Right lobe of liver (tissue), 6 donors: ENCODE measurements around the gene MGA. TPM values are rescaled to one million over a fixed set of nuclear protein-coding genes. Genes with fewer than 3 reads are reported as not detected.
A peak's percentile ranks its signal among the peaks of the same experiment; 100 is the strongest.

ENCODE experiments used
- ATAC-seq, 4 donors: fragments of 200-7000 bp; cut with Tn5 transposase; one replicate each; pipeline ENCODE4 v1.9.1; 2020; ENCODE audit warnings: mild to moderate bottlenecking in 4 of 4, moderate library complexity in 4 of 4
- DNase-seq, 3 donors: peaks; one replicate each; pipeline ENCODE4 v3.0.0-alpha.2; 2020
- H3K27ac ChIP-seq, 3 donors: fragments of 200-600 bp; one replicate each; pipeline ENCODE4 v1.8.0; 2022
- H3K27me3 ChIP-seq, 2 donors: fragments of 200-600 bp; one replicate each; pipeline ENCODE4 v1.8.0; 2022
- H3K36me3 ChIP-seq, 4 donors: fragments of 200-600 bp; sonication (generic) in 1 of 4; one replicate each; pipeline versions ENCODE4 v1.5.1 to v1.8.0; 2017 to 2022; ENCODE audit warnings: control low read depth in 1 of 4
- H3K4me1 ChIP-seq, 4 donors: fragments of 200-600 bp; sonication (generic) in 1 of 4; one replicate each; pipeline versions ENCODE4 v1.5.1 to v1.8.0; 2017 to 2022; ENCODE audit warnings: control low read depth in 1 of 4
- H3K4me3 ChIP-seq, 3 donors: fragments of 200-600 bp; one replicate each; pipeline ENCODE4 v1.8.0; 2022
- H3K9me3 ChIP-seq, 4 donors: fragments of 200-600 bp; sonication (generic) in 1 of 4; one replicate each; pipeline versions ENCODE4 v1.5.1 to v1.8.0; 2017 to 2022; ENCODE audit warnings: control low read depth in 1 of 4
- POLR2A ChIP-seq: fragments of 450-650 bp; IDR thresholded peaks from one replicate; pipeline ENCODE4 v1.6.1; 2017; ENCODE audit warnings: antibody characterized with exemption, mild to moderate bottlenecking
- WGBS: methylation state at CpG from one replicate; pipeline ENCODE4 v1.1.6; 2018; ENCODE audit warnings: low coverage, low lambda C conversion rate; ENCODE audit not compliant: insufficient coverage; ENCODE audit errors: missing lambda C conversion rate; 5-methylcytosine and 5-hydroxymethylcytosine counted together
- intact Hi-C, 2 donors: fragments of 100-400 bp; cut with DNase I; formaldehyde crosslinking; loops; one replicate each; pipeline versions ENCODE4 v1.11.2 to v1.14.1; 2022
- total RNA-seq, 6 experiments: library from RNA; depleted of rRNA in 2 of 6; stranded (reverse); fragments of >200 nt in 2 of 6; fragmentation: NEBNext Ultra II Directional in 3 of 6; extraction: Animal tissue kit (Norgen Biotek cat#: 25700) in 3 of 6; gene quantifications; one replicate each; pipeline versions ENCODE4 v1.1.0 to v1.2.4, GENCODE V29; 2016 to 2023
- TF ChIP-seq, protein P1 (sequence below), 4 donors: fragments of 200-600 bp in 3 of 4; fragments of 450-650 bp in 1 of 4; IDR thresholded peaks; one replicate each; pipeline versions ENCODE4 v1.5.1 to v1.8.0; 2016 to 2022; ENCODE audit warnings: antibody characterized with exemption in 4 of 4, mild to moderate bottlenecking in 2 of 4
- donor health status: DM: no; HTN: yes; CAD: no.
- donor health status: DM: no; HTN: no; CAD: no.
- donor health status: DM: no; HTN: no; CAD: no.
- donor health status: DM: no; HTN: yes; CAD: no.
- donor health status: DM: no; HTN: yes; CAD: no.

The MGA gene
- total RNA-seq, 6 experiments from 2014 or later, result 10.9 to 17.2 (median 12.1) TPM

DNA sequence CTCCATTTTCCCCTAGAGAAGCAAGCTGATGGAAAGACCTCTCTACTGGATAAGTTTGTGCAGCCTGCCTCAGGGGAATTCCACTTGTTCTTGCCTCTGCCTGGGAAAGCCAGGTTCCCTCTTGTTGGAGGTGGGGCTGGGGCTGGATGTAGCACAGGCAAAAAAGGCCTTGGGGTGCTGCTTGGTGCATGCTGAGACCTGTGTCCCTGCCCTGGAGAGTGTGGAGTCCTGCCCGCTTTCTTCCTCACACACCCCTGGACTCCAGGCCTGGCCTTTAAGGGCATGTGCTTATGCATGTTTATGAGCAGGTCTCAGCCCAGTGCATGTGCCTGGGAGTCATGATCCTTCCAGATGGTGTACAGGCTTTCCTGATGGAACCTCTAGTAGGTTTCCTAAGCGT lies 144.2 kb downstream of the MGA start:
- TF ChIP-seq, protein P1, sequence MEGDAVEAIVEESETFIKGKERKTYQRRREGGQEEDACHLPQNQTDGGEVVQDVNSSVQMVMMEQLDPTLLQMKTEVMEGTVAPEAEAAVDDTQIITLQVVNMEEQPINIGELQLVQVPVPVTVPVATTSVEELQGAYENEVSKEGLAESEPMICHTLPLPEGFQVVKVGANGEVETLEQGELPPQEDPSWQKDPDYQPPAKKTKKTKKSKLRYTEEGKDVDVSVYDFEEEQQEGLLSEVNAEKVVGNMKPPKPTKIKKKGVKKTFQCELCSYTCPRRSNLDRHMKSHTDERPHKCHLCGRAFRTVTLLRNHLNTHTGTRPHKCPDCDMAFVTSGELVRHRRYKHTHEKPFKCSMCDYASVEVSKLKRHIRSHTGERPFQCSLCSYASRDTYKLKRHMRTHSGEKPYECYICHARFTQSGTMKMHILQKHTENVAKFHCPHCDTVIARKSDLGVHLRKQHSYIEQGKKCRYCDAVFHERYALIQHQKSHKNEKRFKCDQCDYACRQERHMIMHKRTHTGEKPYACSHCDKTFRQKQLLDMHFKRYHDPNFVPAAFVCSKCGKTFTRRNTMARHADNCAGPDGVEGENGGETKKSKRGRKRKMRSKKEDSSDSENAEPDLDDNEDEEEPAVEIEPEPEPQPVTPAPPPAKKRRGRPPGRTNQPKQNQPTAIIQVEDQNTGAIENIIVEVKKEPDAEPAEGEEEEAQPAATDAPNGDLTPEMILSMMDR (IDR thresholded peaks at IDR 0.05), result no peak
- TF ChIP-seq POLR2A, result no peak
- Histone ChIP-seq H3K36me3 (no peaks in the 10 kb centered on the region), H3K27ac (no peak overlapping the region), H3K4me1 (peaks cover 0 to 2% (median 0%) of the 10 kb centered on the region in 4 donors), H3K9me3 (no peaks in the 10 kb centered on the region), H3K27me3 (no peaks in the 10 kb centered on the region), H3K4me3 (no peak overlapping the region)
- ATAC-seq (no peak), DNase-seq (no peak)
- WGBS, result 88% methylated on average over 2 of the region's 2 CpGs
- intact Hi-C loops, result no loop called here

DNA sequence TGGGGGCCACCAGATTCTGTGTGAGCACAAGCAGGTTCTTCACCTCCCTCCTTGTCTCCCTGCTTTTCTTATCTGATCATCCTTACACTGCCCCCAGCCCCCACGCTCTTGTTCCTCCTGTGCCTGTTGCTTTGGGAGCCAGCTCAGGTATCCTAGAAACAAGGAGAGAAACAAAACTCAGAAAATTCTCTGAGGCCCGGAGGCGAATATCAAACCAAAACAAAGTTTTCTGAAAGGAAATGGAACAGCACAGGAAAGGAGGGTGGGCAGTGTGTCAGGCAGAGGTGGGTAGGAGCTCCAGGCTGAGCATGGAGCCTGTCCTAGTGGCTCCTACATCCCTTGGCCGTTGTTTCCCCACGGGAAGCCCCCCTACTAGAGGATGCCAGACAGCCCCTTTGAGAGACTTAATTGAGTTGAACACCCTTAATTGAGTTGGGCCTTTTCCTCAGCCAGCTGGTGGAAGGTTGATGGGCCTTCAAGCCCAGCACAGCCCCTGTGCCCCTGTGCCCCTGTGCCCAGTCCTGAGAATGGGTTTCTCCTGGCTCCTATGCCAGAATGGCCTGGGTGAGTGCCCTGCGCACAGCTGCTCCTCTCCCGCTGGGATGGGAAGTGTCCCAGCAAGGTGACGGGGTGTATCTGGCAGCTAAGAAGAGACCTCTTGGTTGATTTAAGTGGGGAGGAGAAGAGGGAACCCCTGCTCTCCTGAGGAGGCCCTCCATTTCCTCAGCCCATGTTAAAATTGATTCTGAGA lies 144.9 kb downstream of the MGA start:
- no peak overlapping the region for H3K27ac ChIP-seq
- intact Hi-C loops, result loop anchor here in 1 of 2 donors (5.0 kb wide), 1 partner anchor 33 kb away; the partner anchor contains the start of gene MAPKBP1
- no peak for TF ChIP-seq POLR2A
- TF ChIP-seq, protein P1 (IDR thresholded peaks at IDR 0.05), result no peak
- DNase-seq (no peak), ATAC-seq (no peak)
- no peak overlapping the region for H3K4me3 ChIP-seq
- 56% methylated on average over 7 of the region's 8 CpGs for WGBS
- no peaks in the 10 kb centered on the region for H3K27me3 ChIP-seq
- no peaks in the 10 kb centered on the region for H3K36me3 ChIP-seq
- H3K4me1 ChIP-seq, result no peaks in the 10 kb centered on the region
- no peaks in the 10 kb centered on the region for H3K9me3 ChIP-seq

DNA sequence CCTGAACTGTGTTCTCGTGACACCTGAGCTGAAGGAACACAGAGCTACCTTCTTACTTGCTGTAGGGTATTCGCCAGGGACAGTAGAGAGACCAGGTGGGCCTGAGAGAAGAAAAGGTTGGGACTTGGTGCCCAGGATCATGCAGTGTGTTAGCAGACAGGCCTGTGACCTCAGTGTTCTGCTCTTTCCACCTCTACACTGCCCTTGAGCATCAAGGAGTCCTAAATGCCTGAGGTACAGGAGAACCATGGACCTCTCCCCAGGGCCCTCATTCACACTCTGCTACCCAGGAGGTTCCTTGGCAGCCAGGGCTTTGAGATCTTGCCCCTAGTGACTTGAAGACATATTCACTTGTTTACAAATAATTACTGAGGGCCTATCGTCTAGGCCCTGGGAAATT lies 145.5 kb downstream of the MGA start:
- no peaks in the 10 kb centered on the region for H3K4me1 ChIP-seq
- TF ChIP-seq POLR2A, result no peak
- TF ChIP-seq, protein P1 (IDR thresholded peaks at IDR 0.05), result no peak
- 94% methylated on average over 2 of the region's 3 CpGs for WGBS
- ATAC-seq (no peak), DNase-seq (no peak)
- intact Hi-C loops, result loop anchor here in 1 of 2 donors (5.0 kb wide), 1 partner anchor 33 kb away; the partner anchor contains the start of gene MAPKBP1
- no peaks in the 10 kb centered on the region for H3K9me3 ChIP-seq
- H3K27ac ChIP-seq, result no peak overlapping the region
- no peaks in the 10 kb centered on the region for H3K36me3 ChIP-seq
- H3K4me3 ChIP-seq, result no peak overlapping the region
- H3K27me3 ChIP-seq, result no peaks in the 10 kb centered on the region

DNA sequence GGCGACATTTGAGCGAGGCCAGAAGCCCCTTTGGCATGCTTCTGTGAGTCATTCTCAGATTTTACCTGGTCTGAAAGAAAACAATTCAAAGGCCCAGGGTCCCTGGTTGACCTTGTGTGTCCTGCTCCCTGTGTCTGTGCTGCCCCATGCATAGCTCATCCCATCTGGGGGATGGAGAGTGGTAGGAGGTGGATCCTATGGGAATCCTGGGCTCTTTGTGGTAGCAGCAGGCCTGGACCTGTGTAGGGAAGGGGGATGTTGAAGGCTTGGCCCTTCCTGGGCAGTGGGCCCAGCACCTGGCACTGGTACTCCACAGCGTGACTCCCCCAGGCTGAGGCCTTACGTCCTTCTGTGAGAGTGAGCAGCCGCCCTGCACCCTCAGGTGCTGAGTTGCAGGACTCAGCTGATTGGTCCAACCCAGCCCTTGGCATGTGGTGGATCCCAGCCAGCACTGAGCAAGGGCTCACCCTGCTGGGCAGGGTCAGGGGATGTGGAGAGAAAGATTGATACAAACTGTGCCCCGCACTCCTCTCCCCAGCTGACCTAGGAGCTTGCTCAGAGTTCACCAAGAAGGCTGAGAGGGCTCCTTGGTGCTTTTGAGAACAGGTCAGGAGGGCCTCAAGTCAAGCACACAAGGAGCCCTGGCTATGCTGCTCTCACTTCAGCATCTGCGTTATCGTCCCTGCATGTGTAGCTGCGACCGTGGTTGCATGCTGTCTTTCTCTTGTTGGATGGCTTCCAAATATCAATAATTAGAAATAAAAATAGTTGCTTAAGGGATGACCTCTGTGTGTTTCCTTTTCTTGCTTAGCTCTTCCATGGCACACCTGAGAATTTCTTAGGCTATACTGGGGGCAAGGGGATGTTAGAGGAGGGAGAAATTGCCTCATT lies 146.3 kb downstream of the MGA start:
- Histone ChIP-seq H3K9me3 (no peaks in the 10 kb centered on the region), H3K36me3 (no peaks in the 10 kb centered on the region), H3K4me1 (no peaks in the 10 kb centered on the region), H3K27ac (no peak overlapping the region), H3K4me3 (no peak overlapping the region), H3K27me3 (no peaks in the 10 kb centered on the region)
- DNase-seq (no peak), ATAC-seq (peak; percentile 24 to 54 (median 50))
- intact Hi-C loops, result loop anchor here in 1 of 2 donors (5.0 kb wide), 1 partner anchor 34 kb away; the partner anchor contains the start of gene MAPKBP1
- WGBS, result 94% methylated on average over 2 of the region's 10 CpGs
- no peak for TF ChIP-seq POLR2A
- TF ChIP-seq, protein P1 (IDR thresholded peaks at IDR 0.05), result no peak
